H9 (cell line): ENCODE data around the gene WDR82. TPM values are rescaled to one million over a fixed set of nuclear protein-coding genes. Genes with fewer than 3 reads are reported as not detected.

Experiments used
- DNase-seq: peaks from one replicate; pipeline ENCODE4 v3.0.0-alpha.2; 2017
- H2AFZ ChIP-seq: one replicate; pipeline ENCODE4 v1.6.1; 2013; ENCODE audit warnings: mild to moderate bottlenecking, low read length, control low read depth, moderate library complexity
- H2AK5ac ChIP-seq: 2 replicates; pipeline ENCODE4 v1.6.1; 2013; ENCODE audit warnings: low read length, control low read depth, mixed read lengths; ENCODE audit not compliant: insufficient read length
- H2BK120ac ChIP-seq: one replicate; pipeline ENCODE4 v1.6.1; 2013; ENCODE audit warnings: low read depth, mild to moderate bottlenecking, low read length, control low read depth, inconsistent platforms; ENCODE audit not compliant: poor library complexity, severe bottlenecking
- H2BK12ac ChIP-seq: 2 replicates; pipeline ENCODE4 v1.6.1; 2013; ENCODE audit warnings: low read length, control low read depth, mixed read lengths, low read depth; ENCODE audit not compliant: insufficient read length
- H2BK15ac ChIP-seq: 2 replicates; pipeline ENCODE4 v1.6.1; 2013; ENCODE audit warnings: low read depth, low read length, control low read depth
- H2BK20ac ChIP-seq: one replicate; pipeline ENCODE4 v1.6.1; 2013; ENCODE audit warnings: low read depth, mild to moderate bottlenecking, low read length, control low read depth, inconsistent platforms; ENCODE audit not compliant: poor library complexity, severe bottlenecking
- H2BK5ac ChIP-seq: 2 replicates; pipeline ENCODE4 v1.6.1; 2013; ENCODE audit warnings: low read length, control low read depth, mixed read lengths; ENCODE audit not compliant: insufficient read length
- H3K14ac ChIP-seq: 2 replicates; pipeline ENCODE4 v1.6.1; 2013; ENCODE audit warnings: low read length, control low read depth; ENCODE audit not compliant: insufficient read depth
- H3K18ac ChIP-seq: 2 replicates; pipeline ENCODE4 v1.6.1; 2013; ENCODE audit warnings: low read depth, mild to moderate bottlenecking, mixed read lengths, low read length, control low read depth; ENCODE audit not compliant: insufficient read length
- H3K23ac ChIP-seq: 2 replicates; pipeline ENCODE4 v1.6.1; 2013; ENCODE audit warnings: low read length, control low read depth, mixed read lengths, low read depth; ENCODE audit not compliant: insufficient read length
- H3K23me2 ChIP-seq: 2 replicates; pipeline ENCODE4 v1.6.1; 2013; ENCODE audit warnings: low read depth, mild to moderate bottlenecking, mixed read lengths, low read length, control low read depth; ENCODE audit not compliant: insufficient read length, poor library complexity, severe bottlenecking
- H3K27ac ChIP-seq: 2 replicates; pipeline ENCODE4 v1.5.1; 2013; ENCODE audit warnings: low read length, control low read depth, mixed read lengths, low read depth; ENCODE audit not compliant: insufficient read length
- H3K27me3 ChIP-seq: 2 replicates; pipeline ENCODE4 v1.6.1; 2013; ENCODE audit warnings: low read length, control low read depth, inconsistent platforms; ENCODE audit not compliant: insufficient read depth
- H3K4ac ChIP-seq: 2 replicates; pipeline ENCODE4 v1.6.1; 2013; ENCODE audit warnings: low read depth, mild to moderate bottlenecking, control low read depth, inconsistent platforms, low read length, moderate library complexity
- H3K4me1 ChIP-seq: 2 replicates; pipeline ENCODE4 v1.6.1; 2013; ENCODE audit warnings: low read length, control low read depth, inconsistent platforms; ENCODE audit not compliant: insufficient read depth
- H3K4me2 ChIP-seq: 2 replicates; pipeline ENCODE4 v1.6.1; 2013; ENCODE audit warnings: low read length, control low read depth, mixed read lengths; ENCODE audit not compliant: insufficient read length, insufficient read depth
- H3K56ac ChIP-seq: 2 replicates; pipeline ENCODE4 v1.6.1; 2013; ENCODE audit warnings: low read depth, mild to moderate bottlenecking, mixed read lengths, low read length, control low read depth; ENCODE audit not compliant: insufficient read length
- H3K79me1 ChIP-seq: 2 replicates; pipeline ENCODE4 v1.6.1; 2013; ENCODE audit warnings: low read depth, mild to moderate bottlenecking, moderate library complexity, low read length, control low read depth, inconsistent platforms; ENCODE audit not compliant: insufficient read depth, poor library complexity, severe bottlenecking
- H3K79me2 ChIP-seq: 2 replicates; pipeline ENCODE4 v1.6.1; 2013; ENCODE audit warnings: low read length, control low read depth, inconsistent platforms; ENCODE audit not compliant: insufficient read depth
- H3K9ac ChIP-seq: 2 replicates; pipeline ENCODE4 v1.6.1; 2013; ENCODE audit warnings: low read length, control low read depth, mixed read lengths; ENCODE audit not compliant: insufficient read length; ENCODE audit errors: extremely low read depth
- H3K9me3 ChIP-seq: one replicate; pipeline ENCODE4 v1.6.1; 2013; ENCODE audit warnings: low read depth, low read length, inconsistent platforms; ENCODE audit not compliant: control insufficient read depth
- H3T11ph ChIP-seq: one replicate; pipeline ENCODE4 v1.6.1; 2013; ENCODE audit warnings: mild to moderate bottlenecking, low read length, control low read depth, inconsistent platforms
- H4K20me1 ChIP-seq: one replicate; pipeline ENCODE4 v1.6.1; 2013; ENCODE audit not compliant: control insufficient read depth, insufficient read length, insufficient read depth
- H4K5ac ChIP-seq: 2 replicates; pipeline ENCODE4 v1.6.1; 2013; ENCODE audit warnings: low read depth, mild to moderate bottlenecking, mixed read lengths, low read length, control low read depth; ENCODE audit not compliant: insufficient read length
- H4K8ac ChIP-seq: replicated peaks from 2 replicates; pipeline ENCODE4 v1.6.1; 2013; ENCODE audit warnings: low read length, control low read depth, mixed read lengths, low read depth; ENCODE audit not compliant: insufficient read length
- H4K91ac ChIP-seq: 2 replicates; pipeline ENCODE4 v1.6.1; 2013; ENCODE audit warnings: low read depth, mild to moderate bottlenecking, moderate library complexity, mixed read lengths, low read length, control low read depth; ENCODE audit not compliant: insufficient read length
- H3K27ac Mint-ChIP-seq, 3 experiments: 2 replicates in 2 of 3; 3 replicates in 1 of 3; pipeline ENCODE4 v1.8.0; 2020 to 2021; ENCODE audit warnings: mixed read lengths in 3 of 3, mild to moderate bottlenecking in 1 of 3, moderate library complexity in 1 of 3
- H3K27me3 Mint-ChIP-seq: 2 replicates; pipeline ENCODE4 v1.8.0; 2021; ENCODE audit warnings: low read depth, mild to moderate bottlenecking, moderate library complexity, mixed read lengths
- H3K36me3 Mint-ChIP-seq, 3 experiments: 2 replicates in 2 of 3; 3 replicates in 1 of 3; pipeline ENCODE4 v1.8.0; 2020 to 2021; ENCODE audit warnings: low read depth in 3 of 3, mixed read lengths in 3 of 3; ENCODE audit not compliant: insufficient read depth in 1 of 3
- H3K4me1 Mint-ChIP-seq, 2 experiments: 2 replicates each; pipeline ENCODE4 v1.8.0; 2020; ENCODE audit warnings: mixed read lengths in 2 of 2
- H3K4me3 Mint-ChIP-seq, 2 experiments: 2 replicates in 1 of 2; 3 replicates in 1 of 2; pipeline ENCODE4 v1.8.0; 2020 to 2021; ENCODE audit warnings: mild to moderate bottlenecking in 2 of 2, mixed read lengths in 2 of 2, moderate library complexity in 1 of 2
- H3K9me3 Mint-ChIP-seq, 2 experiments: 2 replicates in 1 of 2; 3 replicates in 1 of 2; pipeline ENCODE4 v1.8.0; 2020; ENCODE audit warnings: mild to moderate bottlenecking in 2 of 2, mixed read lengths in 2 of 2, moderate library complexity in 1 of 2
- CTCF ChIP-seq: fragments of 200-600 bp; sonication (generic); conservative IDR thresholded peaks from 3 replicates; pipeline ENCODE4 v1.8.0; 2021; ENCODE audit warnings: antibody characterized with exemption, mild to moderate bottlenecking
- WGBS: extraction: QIAGEN DNeasy Blood & Tissue Kit; methylation state at CpG from one replicate; pipeline ENCODE4 v1.1.7; 2013; ENCODE audit warnings: missing lambda C conversion rate, low lambda C conversion rate, mixed read lengths; ENCODE audit not compliant: insufficient read length; ENCODE audit errors: extremely low coverage; 5-methylcytosine and 5-hydroxymethylcytosine counted together
- total RNA-seq: library from RNA; stranded (reverse); gene quantifications from 2 replicates; pipeline ENCODE4 v1.2.1, GENCODE V29; 2021

The WDR82 gene
- total RNA-seq, 1 experiment from 2014 or later, result 83.1 TPM

- H3K23ac ChIP-seq, result no peak overlapping the region
- no peak overlapping the region for H3K4me2 ChIP-seq
- peaks cover 3% of the 10 kb centered on the region for H3K23me2 ChIP-seq
- TF ChIP-seq CTCF, result peak; percentile 32; the same call in 2 of the 3 replicates
- H3K27ac ChIP-seq, result no peak overlapping the region
- no peaks in the 10 kb centered on the region for H3K4me1 ChIP-seq
- H4K8ac ChIP-seq, result no peak overlapping the region
- no peak overlapping the region for H3K4ac ChIP-seq
- H2AK5ac ChIP-seq, result no peak overlapping the region
- Mint-ChIP-seq H3K36me3 (no peaks in the 10 kb centered on the region; a peak in 3 of 7 replicates), H3K27me3 (no peaks in the 10 kb centered on the region), H3K4me1 (peaks cover 8 to 10% of the 10 kb centered on the region in 2 experiments), H3K9me3 (no peaks in the 10 kb centered on the region), H3K4me3 (no peak overlapping the region; a peak in 1 of 5 replicates), H3K27ac (no peak overlapping the region; a peak in 1 of 7 replicates)
- no peak overlapping the region for H4K91ac ChIP-seq
- no peak overlapping the region for H2BK15ac ChIP-seq
- no peak overlapping the region for H3K9ac ChIP-seq
- H3K18ac ChIP-seq, result no peak overlapping the region
- no peak overlapping the region for H3K56ac ChIP-seq
- H3K79me2 ChIP-seq, result no peaks in the 10 kb centered on the region
- no peak overlapping the region for H4K5ac ChIP-seq
- no peak overlapping the region for H2BK12ac ChIP-seq
- no peaks in the 10 kb centered on the region for H3K9me3 ChIP-seq
- no peaks in the 10 kb centered on the region for H3K79me1 ChIP-seq
- H2AFZ ChIP-seq, result no peak overlapping the region
- no peaks in the 10 kb centered on the region for H3K27me3 ChIP-seq
- H2BK20ac ChIP-seq, result no peak overlapping the region
- no CpG with 5 or more reads among the region's 15 CpGs for WGBS
- DNase-seq, result no peak
- H2BK5ac ChIP-seq, result no peak overlapping the region
- no peak overlapping the region for H3T11ph ChIP-seq
- H4K20me1 ChIP-seq, result no peaks in the 10 kb centered on the region
- no peak overlapping the region for H3K14ac ChIP-seq
- H2BK120ac ChIP-seq, result no peak overlapping the region
These were observed 11.5 kb upstream of the WDR82 start for GRCh38 chr3:52289747-52290595.
